BJ (cell line): ENCODE results near the gene RIBC2. TPM values are rescaled to one million over a fixed set of nuclear protein-coding genes. Genes with fewer than 3 reads are reported as not detected.
A peak's percentile ranks its signal among the peaks of the same experiment; 100 is the strongest.

Experiments used
- CTCF ChIA-PET: fragments of 350-600 bp; formaldehyde crosslinking; extraction: SDS; loops from one replicate; lab custom pipeline; 2021; ENCODE audit warnings: antibody characterized with exemption, inconsistent platforms; lab: Yijun Ruan, JAX
- POLR2A ChIA-PET: fragments of 300-600 bp; sonication (Branson Sonifier 250); formaldehyde crosslinking; extraction: SDS; loops from one replicate; lab custom pipeline; 2021; ENCODE audit warnings: antibody characterized with exemption; lab: Charles Lee
- DNase-seq: peaks from one replicate; pipeline ENCODE4 v3.0.0-alpha.2; 2011; ENCODE audit warnings: low read depth
- H3K27me3 ChIP-seq: 2 replicates; pipeline ENCODE4 v1.6.0; 2011; ENCODE audit warnings: low read length; ENCODE audit not compliant: control insufficient read depth, insufficient read depth
- H3K36me3 ChIP-seq: 2 replicates; pipeline ENCODE4 v1.5.1; 2011; ENCODE audit warnings: low read length; ENCODE audit not compliant: control insufficient read depth, insufficient read depth
- H3K4me3 ChIP-seq: 2 replicates; pipeline ENCODE4 v1.5.1; 2011; ENCODE audit warnings: low read depth, mild to moderate bottlenecking, control low read depth, low read length
- CTCF ChIP-seq: IDR thresholded peaks from 2 replicates; pipeline ENCODE4 v1.5.1; 2011; ENCODE audit warnings: low read depth, mild to moderate bottlenecking, control low read depth, inconsistent platforms, low read length, moderate library complexity; ENCODE audit not compliant: insufficient read depth
- polyA plus RNA-seq: library from polyadenylated mRNA; depleted of rRNA; stranded (reverse); fragments of >200 nt; gene quantifications from 2 replicates; pipeline ENCODE4 v1.2.3, GENCODE V29; 2011

Gene RIBC2
- polyA plus RNA-seq, 1 experiment, result 0.58 TPM

GRCh38 chr22:45453764-45454163 lies 40.3 kb downstream of the RIBC2 start:
- Histone ChIP-seq H3K27me3 (no peaks in the 10 kb centered on the region), H3K36me3 (no peaks in the 10 kb centered on the region), H3K4me3 (no peak overlapping the region)
- no peak for TF ChIP-seq CTCF
- ChIA-PET CTCF (interaction anchor here (0.8 to 5.0 kb wide), 6 partner anchors 9 to 98 kb away, joined by 3 to 27 read pairs (median 9); no protein-coding TSS in a partner anchor), POLR2A (interaction anchor here (0.6 to 1.2 kb wide), 2 partner anchors 17 to 19 kb away, joined by 3 to 4 read pairs; no protein-coding TSS in a partner anchor)
- no peak for DNase-seq

- Histone ChIP-seq H3K4me3 (no peak overlapping the region), H3K27me3 (no peaks in the 10 kb centered on the region), H3K36me3 (no peaks in the 10 kb centered on the region)
- DNase-seq, result peak; percentile 88
- POLR2A ChIA-PET, result interaction anchor here (0.5 to 1.3 kb wide), 6 partner anchors 15 to 24 kb away, joined by 3 to 6 read pairs (median 4); no protein-coding TSS in a partner anchor
- TF ChIP-seq CTCF, result no peak
- CTCF ChIA-PET, result interaction anchor here (0.8 to 5.0 kb wide), 5 partner anchors 8 to 95 kb away, joined by 3 to 27 read pairs (median 13); no protein-coding TSS in a partner anchor
Observed at GRCh38 chr22:45454275-45454674, 40.8 kb downstream of the RIBC2 start.

DNA sequence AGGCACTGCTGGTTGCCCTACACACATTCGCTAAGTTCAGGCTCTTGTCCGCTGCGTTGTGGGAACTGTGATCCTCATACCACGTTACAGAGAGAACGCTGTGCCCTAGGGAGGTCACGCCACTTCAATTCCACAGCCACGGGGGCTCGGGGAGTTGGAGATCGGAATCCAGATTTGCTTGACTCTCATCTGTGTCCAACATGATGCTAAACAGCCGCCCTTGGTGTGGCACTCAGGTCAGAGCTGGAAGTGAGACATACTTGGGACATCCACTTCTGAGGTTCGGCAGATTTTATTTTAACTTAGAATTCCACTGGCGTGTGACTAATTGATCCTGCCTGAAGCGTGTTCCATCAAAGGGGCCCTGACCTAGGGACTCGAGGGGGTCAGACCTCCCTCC lies 41.7 kb downstream of the RIBC2 start:
- H3K27me3 ChIP-seq, result no peaks in the 10 kb centered on the region
- no peak for TF ChIP-seq CTCF
- POLR2A ChIA-PET, result interaction anchor here (1.2 to 1.3 kb wide), 2 partner anchors 15 to 23 kb away, joined by 5 to 6 read pairs; no protein-coding TSS in a partner anchor
- DNase-seq, result peak; percentile 70
- H3K4me3 ChIP-seq, result no peak overlapping the region
- H3K36me3 ChIP-seq, result no peaks in the 10 kb centered on the region
- CTCF ChIA-PET, result interaction anchor here (0.6 to 5.0 kb wide), 6 partner anchors 14 to 189 kb away, joined by 3 to 27 read pairs (median 3); no protein-coding TSS in a partner anchor

DNA sequence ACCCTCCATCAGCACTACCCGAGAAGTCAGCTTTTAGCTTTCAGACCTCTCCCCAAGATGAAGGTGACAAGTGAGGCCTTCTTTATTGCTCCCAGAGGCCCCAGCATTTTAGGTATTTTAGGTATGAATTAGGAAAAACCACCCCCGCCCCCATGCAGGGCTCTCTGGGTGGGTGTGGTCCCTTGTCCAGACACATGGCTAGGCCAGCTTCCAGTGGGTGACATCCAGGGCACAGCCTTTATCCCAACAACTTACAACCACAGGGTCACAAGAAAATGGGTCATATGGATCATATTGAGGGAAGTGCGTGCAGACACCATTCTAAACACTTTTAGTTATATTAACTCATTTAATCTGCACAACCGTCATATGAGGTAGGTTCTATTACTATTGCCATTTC lies 42.1 kb downstream of the RIBC2 start:
- Histone ChIP-seq H3K27me3 (no peaks in the 10 kb centered on the region), H3K36me3 (no peaks in the 10 kb centered on the region), H3K4me3 (no peak overlapping the region)
- ChIA-PET POLR2A (interaction anchor here (1.2 to 1.3 kb wide), 2 partner anchors 14 to 22 kb away, joined by 5 to 6 read pairs; no protein-coding TSS in a partner anchor), CTCF (interaction anchor here (0.6 to 5.0 kb wide), 6 partner anchors 13 to 189 kb away, joined by 3 to 27 read pairs (median 3); no protein-coding TSS in a partner anchor)
- DNase-seq, result no peak
- TF ChIP-seq CTCF, result no peak

GRCh38 chr22:45456811-45457210 lies 43.3 kb downstream of the RIBC2 start:
- POLR2A ChIA-PET, result no interaction called here
- TF ChIP-seq CTCF, result no peak
- Histone ChIP-seq H3K27me3 (no peaks in the 10 kb centered on the region), H3K36me3 (no peaks in the 10 kb centered on the region), H3K4me3 (no peak overlapping the region)
- no peak for DNase-seq
- CTCF ChIA-PET, result interaction anchor here (1.0 kb wide), 1 partner anchor 268 kb away, joined by 3 read pairs; no protein-coding TSS in a partner anchor
